GM12878 (cell line): ENCODE measurements around the gene GPR141. TPM values are rescaled to one million over a fixed set of nuclear protein-coding genes. Genes with fewer than 3 reads are reported as not detected.
A peak's percentile ranks its signal among the peaks of the same experiment; 100 is the strongest.

Source experiments
- ATAC-seq: fragments of 200-7000 bp; cut with Tn5 transposase; 3 replicates; pipeline ENCODE4 v1.9.1; 2020; ENCODE audit warnings: mild to moderate bottlenecking, moderate library complexity
- BruUV-seq: library from RNA; stranded (reverse); fragments of 400-500 nt; replicated peaks from 2 replicates; lab custom pipeline; 2021; lab: Mats Ljungman, UMichigan
- CTCF ChIA-PET: fragments of 300-600 bp; sonication (Branson Sonifier 250); formaldehyde crosslinking; extraction: SDS; loops from one replicate; lab custom pipeline; 2021; ENCODE audit warnings: inconsistent platforms; lab: Yijun Ruan, JAX
- POLR2A ChIA-PET: fragments of 350-600 bp; formaldehyde crosslinking; extraction: SDS; loops from one replicate; lab custom pipeline; 2021; ENCODE audit warnings: inconsistent platforms; lab: Charles Lee
- RAD21 ChIA-PET: fragments of 300-600 bp; sonication (Branson Sonifier 250); formaldehyde crosslinking; loops from one replicate; lab custom pipeline; 2023; ENCODE audit warnings: antibody characterized with exemption; ENCODE audit not compliant: unreplicated experiment; lab: Charles Lee
- SMC1A ChIA-PET: fragments of 300-600 bp; sonication (Branson Sonifier 250); formaldehyde crosslinking; loops from one replicate; lab custom pipeline; 2023; ENCODE audit not compliant: unreplicated experiment, uncharacterized antibody; lab: Charles Lee
- DNase-seq: peaks from one replicate; pipeline ENCODE4 v3.0.0-alpha.2; 2011; ENCODE audit warnings: low read depth, low spot score
- FAIRE-seq: peaks from 3 replicates; lab custom pipeline; 2011; peaks lifted over from hg19 to GRCh38; lab: Jason Lieb, UNC
- H2AFZ ChIP-seq: 2 replicates; pipeline ENCODE4 v1.6.0; 2011; ENCODE audit warnings: low read depth, low read length, control low read depth; ENCODE audit not compliant: control insufficient read depth
- H3K27ac ChIP-seq: 2 replicates; pipeline ENCODE4 v1.5.1; 2011; ENCODE audit warnings: control low read depth; ENCODE audit not compliant: control insufficient read depth, insufficient read depth
- H3K27me3 ChIP-seq, 2 experiments: replicated peaks in 1 of 2; 2 replicates each; pipeline versions ENCODE4 v1.6.0 to v1.6.1; 2011; ENCODE audit warnings: low read length in 1 of 2; ENCODE audit not compliant: control insufficient read depth in 2 of 2, insufficient read depth in 2 of 2
- H3K36me3 ChIP-seq, 2 experiments: 2 replicates each; pipeline ENCODE4 v1.5.1; 2011; ENCODE audit warnings: low read length in 1 of 2; ENCODE audit not compliant: control insufficient read depth in 2 of 2, insufficient read depth in 2 of 2
- H3K4me1 ChIP-seq: 2 replicates; pipeline ENCODE4 v1.6.1; 2011; ENCODE audit warnings: mild to moderate bottlenecking, low read length, moderate library complexity, mixed read lengths; ENCODE audit not compliant: control insufficient read depth, insufficient read depth
- H3K4me2 ChIP-seq: 2 replicates; pipeline ENCODE4 v1.6.0; 2011; ENCODE audit warnings: control low read depth; ENCODE audit not compliant: control insufficient read depth, insufficient read depth
- H3K4me3 ChIP-seq: fragments of 200-600 bp; sonication (generic); 2 replicates; pipeline ENCODE4 v1.5.1; 2016
- H3K79me2 ChIP-seq: 2 replicates; pipeline ENCODE4 v1.6.0; 2011; ENCODE audit warnings: low read length; ENCODE audit not compliant: control insufficient read depth, insufficient read depth
- H3K9ac ChIP-seq: 2 replicates; pipeline ENCODE4 v1.8.0; 2011; ENCODE audit warnings: low read length, control low read depth, mixed read lengths; ENCODE audit not compliant: control insufficient read depth, insufficient read depth
- H3K9me3 ChIP-seq: replicated peaks from 3 replicates; pipeline ENCODE4 v1.5.1; 2011; ENCODE audit warnings: mild to moderate bottlenecking, low read length; ENCODE audit not compliant: control insufficient read depth, insufficient read depth
- H4K20me1 ChIP-seq: 2 replicates; pipeline ENCODE4 v1.6.0; 2011; ENCODE audit not compliant: control insufficient read depth, insufficient read depth
- BMI1 ChIP-seq: fragments of 450-650 bp; IDR thresholded peaks from 2 replicates; pipeline ENCODE4 v1.6.1; 2016; ENCODE audit warnings: mild to moderate bottlenecking, moderate library complexity, borderline replicate concordance
- CBX3 ChIP-seq: fragments of 200-600 bp; sonication (generic); IDR thresholded peaks from 2 replicates; pipeline ENCODE4 v1.6.1; 2016; ENCODE audit warnings: low read depth, borderline replicate concordance
- HDAC6 ChIP-seq: fragments of 200-600 bp; sonication (generic); IDR thresholded peaks from one replicate; pipeline ENCODE4 v1.8.0; 2017; ENCODE audit warnings: antibody characterized with exemption; ENCODE audit not compliant: unreplicated experiment
- JUND ChIP-seq: IDR thresholded peaks from 2 replicates; pipeline ENCODE4 v1.6.1; 2012; ENCODE audit warnings: low read depth, mild to moderate bottlenecking, low read length, improper control_type of control experiment, moderate library complexity
- LARP7 ChIP-seq: fragments of 450-650 bp; IDR thresholded peaks from 2 replicates; pipeline ENCODE4 v1.6.1; 2017; ENCODE audit warnings: mild to moderate bottlenecking
- PKNOX1 ChIP-seq: fragments of 450-650 bp; IDR thresholded peaks from 2 replicates; pipeline ENCODE4 v1.6.1; 2016; ENCODE audit warnings: mild to moderate bottlenecking
- RAD21 ChIP-seq: IDR thresholded peaks from 2 replicates; pipeline ENCODE4 v1.6.1; 2011; ENCODE audit warnings: mild to moderate bottlenecking, low read depth, low read length, moderate library complexity; ENCODE audit not compliant: insufficient read depth
- RB1 ChIP-seq: fragments of 450-650 bp; formaldehyde crosslinking; IDR thresholded peaks from 2 replicates; pipeline ENCODE4 v1.6.1; 2017; ENCODE audit warnings: mild to moderate bottlenecking, borderline replicate concordance
- REST ChIP-seq: IDR thresholded peaks from 2 replicates; pipeline ENCODE4 v1.6.1; 2012; ENCODE audit warnings: mild to moderate bottlenecking, low read depth, low read length
- SP1 ChIP-seq: IDR thresholded peaks from one replicate; pipeline ENCODE4 v1.6.1; 2011; ENCODE audit warnings: low read depth, low read length
- YBX1 ChIP-seq: fragments of 450-650 bp; IDR thresholded peaks from 2 replicates; pipeline ENCODE4 v1.6.1; 2016; ENCODE audit warnings: antibody characterized with exemption
- YY1 ChIP-seq: IDR thresholded peaks from 2 replicates; pipeline ENCODE4 v1.6.1; 2011; ENCODE audit warnings: low read depth, mild to moderate bottlenecking, low read length
- ZNF274 ChIP-seq: IDR thresholded peaks from one replicate; pipeline ENCODE4 v1.8.0; 2011; ENCODE audit not compliant: insufficient read length, insufficient read depth
- ZNF622 ChIP-seq: fragments of 450-650 bp; IDR thresholded peaks from 2 replicates; pipeline ENCODE4 v1.6.1; 2017; ENCODE audit warnings: mild to moderate bottlenecking, inconsistent platforms
- WGBS: methylation state at CpG from one replicate; pipeline ENCODE4 v1.1.6; 2016; ENCODE audit warnings: low lambda C conversion rate; ENCODE audit not compliant: insufficient replicate concordance, insufficient coverage; ENCODE audit errors: missing lambda C conversion rate; 5-methylcytosine and 5-hydroxymethylcytosine counted together
- in situ Hi-C: fragments of 300-500 bp; cut with MboI; formaldehyde crosslinking; loops from 9 replicates; pipeline ENCODE4 v1.14.3; 2018; ENCODE audit warnings: mixed read lengths
- intact Hi-C: fragments of 100-400 bp; cut with micrococcal nuclease; formaldehyde crosslinking; loops from one replicate; pipeline ENCODE4 v1.14.2; 2022; ENCODE audit not compliant: unreplicated experiment
- polyA plus RNA-seq, 11 experiments: library from polyadenylated mRNA; depleted of rRNA in 4 of 11; unstranded in 6 of 11; stranded (reverse) in 5 of 11; fragments of >200 nt; fragmentation: Nextera tagmentation in 4 of 11; fragmentation: Illumina TruSeq in 1 of 11; extraction: Ambion mirVana in 4 of 11; extraction: Trizol in 1 of 11; gene quantifications; 1 replicate in 1 of 11; 2 replicates in 10 of 11; pipeline versions ENCODE4 v1.2.1 to v1.2.3, GENCODE V29; 2011 to 2016; ENCODE audit warnings: inconsistent platforms in 2 of 11, missing spikeins in 2 of 11, low read depth in 1 of 11
- total RNA-seq, 4 experiments: library from RNA; depleted of rRNA in 3 of 4; stranded (reverse); fragments of >200 nt in 3 of 4; fragmentation: Illumina TruSeq in 1 of 4; extraction: Trizol in 1 of 4; gene quantifications; 2 replicates each; pipeline versions ENCODE4 v1.2.1 to v1.2.3, GENCODE V29; 2013 to 2021

Gene GPR141
- total and polyA plus RNA-seq, 10 of the 15 experiments (the other 5 are each of a cell fraction or from before 2014, with no cell fraction given): 0.56 to 3.9 (median 1.2) TPM

GRCh38 chr7:37642028-37642540 lies 41.5 kb upstream of the GPR141 start:
- H4K20me1 ChIP-seq: no peaks in the 10 kb centered on the region
- ATAC-seq (no peak), DNase-seq (no peak), FAIRE-seq (no peak)
- no peak overlapping the region; the same call in 1 of the 2 replicates for H2AFZ ChIP-seq
- no peaks in the 10 kb centered on the region for H3K36me3 ChIP-seq
- H3K27ac ChIP-seq: no peak overlapping the region
- in situ Hi-C loops (no loop called here), intact Hi-C loops (no loop called here)
- ChIA-PET POLR2A (no interaction called here), RAD21 (no interaction called here), CTCF (interaction anchor here (1.0 kb wide), 1 partner anchor 28 kb away, joined by 3 read pairs; no protein-coding TSS in a partner anchor), SMC1A (interaction anchor here (1.8 kb wide), 1 partner anchor 89 kb away, joined by 4 read pairs; no protein-coding TSS in a partner anchor)
- TF ChIP-seq RB1 (no peak), YY1 (no peak), ZNF622 (no peak), PKNOX1 (no peak)
- no TSS peak for BruUV-seq
- peaks cover under 1% of the 10 kb centered on the region; the same call in 2 of the 3 replicates for H3K9me3 ChIP-seq
- no peaks in the 10 kb centered on the region for H3K79me2 ChIP-seq
- H3K4me2 ChIP-seq: no peak overlapping the region
- no peak overlapping the region for H3K4me3 ChIP-seq
- no peaks in the 10 kb centered on the region for H3K27me3 ChIP-seq
- WGBS: 42% methylated on average over 6 of the region's 6 CpGs
- H3K9ac ChIP-seq: no peak overlapping the region
- H3K4me1 ChIP-seq: peaks cover 8% of the 10 kb centered on the region; the same call in 1 of the 2 replicates

GRCh38 chr7:37643876-37644275 lies 39.7 kb upstream of the GPR141 start:
- DNase-seq (no peak), FAIRE-seq (peak; percentile 38), ATAC-seq (no peak)
- Histone ChIP-seq H3K79me2 (no peaks in the 10 kb centered on the region), H3K36me3 (no peaks in the 10 kb centered on the region), H3K9ac (no peak overlapping the region), H3K27ac (no peak overlapping the region), H3K27me3 (no peaks in the 10 kb centered on the region), H2AFZ (peak overlapping the region; percentile 41), H3K4me3 (no peak overlapping the region), H4K20me1 (no peaks in the 10 kb centered on the region), H3K4me1 (peaks cover 8% of the 10 kb centered on the region; the same call in 1 of the 2 replicates), H3K9me3 (no peaks in the 10 kb centered on the region; the same call in 2 of the 3 replicates), H3K4me2 (no peak overlapping the region)
- no TSS peak for BruUV-seq
- CTCF ChIA-PET: no interaction called here
- 100% methylated on average over 1 of the region's 1 CpG for WGBS
- RAD21 ChIA-PET: interaction anchor here (1.2 to 1.4 kb wide), 2 partner anchors 188 to 301 kb away, joined by 3 read pairs; no protein-coding TSS in a partner anchor
- POLR2A ChIA-PET: no interaction called here
- in situ Hi-C loops: no loop called here
- SMC1A ChIA-PET: interaction anchor here (0.6 to 2.1 kb wide), 5 partner anchors 31 to 91 kb away, joined by 3 to 6 read pairs (median 4); partner anchors contain the start of gene GPR141
- intact Hi-C loops: no loop called here
- TF ChIP-seq SP1: no peak
- TF ChIP-seq LARP7: no peak
- TF ChIP-seq JUND: no peak
- TF ChIP-seq BMI1: no peak
- TF ChIP-seq REST: no peak
- TF ChIP-seq RAD21: no peak
- no peak for TF ChIP-seq ZNF274
- no peak for TF ChIP-seq YBX1
- TF ChIP-seq CBX3: no peak
- TF ChIP-seq HDAC6: no peak
